SH-SY5Y (cell line): Measurements from ENCODE around the gene TMEM183A.

ENCODE experiments used
- GATA2 ChIP-seq: IDR thresholded peaks from 2 replicates; pipeline ENCODE4 v1.6.1; 2011; ENCODE audit warnings: mild to moderate bottlenecking, low read depth, low read length
- GATA3 ChIP-seq: IDR thresholded peaks from 2 replicates; pipeline ENCODE4 v1.6.1; 2011; ENCODE audit warnings: low read depth, mild to moderate bottlenecking, low read length, moderate library complexity

TMEM183A gene, protein sequence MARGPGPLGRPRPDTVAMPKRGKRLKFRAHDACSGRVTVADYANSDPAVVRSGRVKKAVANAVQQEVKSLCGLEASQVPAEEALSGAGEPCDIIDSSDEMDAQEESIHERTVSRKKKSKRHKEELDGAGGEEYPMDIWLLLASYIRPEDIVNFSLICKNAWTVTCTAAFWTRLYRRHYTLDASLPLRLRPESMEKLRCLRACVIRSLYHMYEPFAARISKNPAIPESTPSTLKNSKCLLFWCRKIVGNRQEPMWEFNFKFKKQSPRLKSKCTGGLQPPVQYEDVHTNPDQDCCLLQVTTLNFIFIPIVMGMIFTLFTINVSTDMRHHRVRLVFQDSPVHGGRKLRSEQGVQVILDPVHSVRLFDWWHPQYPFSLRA

GRCh38 chr1:203006948-203007871, at the start of gene TMEM183A:
Gene TMEM183A (plus strand): TSS chr1:203007374. CDS start chr1:203007466, 92 bp downstream.
- TF ChIP-seq GATA2 (no peak), GATA3 (no peak)

DNA sequence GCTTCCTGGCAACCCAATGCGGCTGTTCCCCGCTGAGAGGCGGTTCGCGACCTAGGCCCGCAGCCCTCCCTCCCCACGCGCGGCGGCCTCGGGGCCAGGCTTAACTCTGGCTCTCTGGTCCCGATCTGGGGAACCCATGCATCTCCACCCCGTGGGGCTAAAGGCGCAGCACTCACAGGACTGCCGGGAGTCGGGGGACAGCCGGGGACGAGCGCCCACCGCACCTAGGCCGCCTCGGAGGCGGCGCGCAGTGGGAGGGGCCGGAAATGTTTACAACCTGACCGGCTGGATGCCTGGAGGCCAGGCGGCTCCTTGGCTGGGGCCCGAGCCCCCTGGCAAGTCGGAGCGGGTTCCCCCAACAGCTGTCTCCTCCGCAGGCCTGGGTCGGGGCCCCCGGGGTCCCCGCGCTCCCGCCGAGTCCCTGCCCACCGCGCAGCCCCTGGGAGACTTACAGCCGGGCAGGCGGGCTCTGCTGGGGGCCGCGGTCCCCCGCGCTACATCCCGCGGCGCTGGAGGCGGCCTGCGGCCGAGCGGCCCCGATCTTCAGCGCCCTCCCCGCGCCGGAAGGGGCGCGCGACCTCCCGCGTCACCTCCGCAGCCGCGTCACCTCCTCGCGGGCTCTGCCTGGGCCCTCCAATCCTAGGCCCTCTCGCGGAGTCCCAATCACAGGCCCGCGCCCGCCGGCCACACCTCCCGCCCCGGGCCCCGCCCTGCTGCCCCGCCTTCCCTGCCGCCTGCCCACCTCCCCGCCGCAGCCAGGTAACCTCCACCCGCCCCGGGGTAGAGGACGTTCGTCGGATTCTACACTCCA, 49.2 kb upstream of the TMEM183A start, which contains the start of gene ADIPOR1:
TSS of gene ADIPOR1 (minus strand) at position 580 of the 811 bp plus-strand sequence. CDS start 7,242 bp downstream, outside the sequence.
- TF ChIP-seq GATA2 (no peak), GATA3 (no peak)

GRCh38 chr1:202958544-202959275, 48.5 kb upstream of the TMEM183A start:
- TF ChIP-seq GATA2 (peak; percentile 28), GATA3 (no peak)

DNA sequence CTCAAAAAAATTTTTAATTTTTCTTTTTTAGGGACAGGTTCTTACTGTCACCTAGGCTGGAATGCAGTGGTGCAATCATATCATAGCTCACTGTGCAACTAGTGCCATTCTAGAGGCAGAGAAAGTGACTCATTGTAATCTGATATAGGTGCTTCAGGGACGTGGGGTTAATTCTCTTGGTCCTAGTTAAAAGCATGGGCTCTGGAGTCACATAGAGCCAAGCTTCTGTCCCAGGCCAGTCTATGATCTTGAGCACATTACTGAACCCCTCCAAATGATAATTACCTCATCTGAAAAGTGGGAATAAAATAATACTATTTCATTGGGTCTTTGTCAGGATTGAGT, 47.9 kb upstream of the TMEM183A start:
- TF ChIP-seq GATA3 (no peak), GATA2 (no peak)

DNA sequence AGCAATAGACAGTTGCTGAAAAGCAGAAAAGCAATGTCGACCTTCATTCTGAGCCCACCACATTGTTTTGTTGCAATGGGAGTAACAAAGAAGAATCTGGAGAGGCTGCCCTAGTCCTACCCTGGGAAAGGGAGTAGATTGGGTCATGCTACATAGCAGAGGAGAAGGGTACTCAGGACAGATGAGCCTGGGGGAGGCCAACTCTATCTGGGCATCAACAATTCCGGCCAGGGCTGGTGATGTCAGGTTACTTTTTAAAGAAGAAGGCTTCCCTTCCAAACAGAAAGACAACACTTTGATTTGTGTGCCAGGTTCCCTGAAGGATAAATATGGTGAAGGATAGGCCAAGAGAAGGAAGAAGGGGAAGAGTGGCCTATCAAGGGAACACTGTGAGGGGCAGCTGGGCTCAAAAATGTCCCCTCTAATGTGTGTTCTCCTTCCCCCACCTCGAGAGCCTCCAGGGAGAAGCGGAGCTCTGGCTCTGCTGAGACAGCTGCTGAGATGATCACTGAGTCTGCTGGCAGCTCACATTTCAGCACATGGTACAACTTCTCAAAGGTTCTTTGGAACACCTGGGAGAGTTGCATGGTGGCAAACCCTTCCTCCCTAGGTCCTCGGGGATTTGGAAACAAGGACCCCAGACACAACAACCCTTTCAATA, 45.8 kb upstream of the TMEM183A start:
- TF ChIP-seq GATA2 (no peak), GATA3 (no peak)

- TF ChIP-seq GATA3 (no peak), GATA2 (no peak)
Observed at GRCh38 chr1:202964791-202965410, 42.3 kb upstream of the TMEM183A start.

GRCh38 chr1:202965422-202965821, 41.8 kb upstream of the TMEM183A start:
- TF ChIP-seq GATA3 (no peak), GATA2 (no peak)

- TF ChIP-seq GATA3: no peak
- TF ChIP-seq GATA2: no peak
Observed at GRCh38 chr1:202966006-202966898, 40.9 kb upstream of the TMEM183A start.

DNA sequence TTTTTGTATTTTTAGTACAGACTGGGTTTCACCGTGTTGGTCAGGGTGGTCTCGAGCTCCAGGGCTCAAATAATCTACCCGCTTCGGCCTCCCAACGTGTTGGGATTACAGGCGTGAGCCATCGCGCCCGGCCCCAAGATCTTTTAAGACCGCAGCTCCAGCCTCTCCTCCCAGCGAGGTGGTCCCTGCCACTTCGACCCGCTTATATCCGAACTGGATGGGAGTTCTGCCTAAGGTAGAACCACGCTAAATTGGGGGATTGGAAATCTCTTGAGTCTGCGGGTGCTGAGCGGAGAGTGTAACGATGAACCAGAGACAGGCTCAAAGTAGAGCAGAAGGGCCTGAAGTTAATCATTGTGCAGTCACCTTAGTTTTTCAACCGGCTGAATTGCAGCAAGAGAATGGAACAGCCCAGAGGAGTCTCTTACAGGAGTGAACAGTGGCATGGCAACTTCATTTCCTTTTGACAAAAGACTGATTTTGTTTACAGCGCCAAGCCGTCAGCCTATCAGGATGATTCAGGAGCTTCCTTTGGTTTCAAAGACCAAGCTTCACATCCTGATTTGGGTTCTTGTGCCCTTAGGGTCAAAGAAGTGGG, 39.4 kb upstream of the TMEM183A start:
- TF ChIP-seq GATA3 (no peak), GATA2 (no peak)

DNA sequence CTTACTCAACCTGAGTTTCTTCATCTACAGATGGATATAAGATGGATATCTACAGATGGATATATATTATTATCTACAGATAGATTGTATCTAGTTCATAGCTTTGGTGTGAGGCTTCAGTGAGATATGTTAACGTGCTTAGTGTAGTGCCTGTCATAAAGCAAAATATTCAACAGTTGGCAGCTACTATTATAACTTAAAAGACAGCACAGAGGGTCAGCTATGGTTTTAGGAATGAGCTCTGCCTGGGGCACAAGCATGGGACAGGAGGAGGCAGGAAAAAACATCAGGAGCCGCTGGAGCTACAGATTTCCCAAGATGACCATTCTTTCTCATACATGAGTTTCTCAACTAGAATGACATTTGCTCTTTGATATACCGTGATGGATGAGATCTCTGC, 38.8 kb upstream of the TMEM183A start:
- TF ChIP-seq GATA3: no peak
- no peak for TF ChIP-seq GATA2

GRCh38 chr1:202968895-202969295, 38.3 kb upstream of the TMEM183A start:
- TF ChIP-seq GATA2 (no peak), GATA3 (no peak)
